D721Med (cell line): ENCODE data around the gene AUH.

ENCODE experiments used
- DNase-seq: peaks from one replicate; pipeline ENCODE4 v3.0.0; 2011; ENCODE audit warnings: low spot score; ENCODE audit not compliant: insufficient read length
- FAIRE-seq: peaks from 2 replicates; lab custom pipeline; 2011; peaks lifted over from hg19 to GRCh38; lab: Jason Lieb, UNC
- CTCF ChIP-seq: IDR thresholded peaks from 2 replicates; pipeline ENCODE4 v1.5.1; 2012; ENCODE audit warnings: mild to moderate bottlenecking, control low read depth; ENCODE audit not compliant: insufficient read depth; ENCODE audit errors: missing control alignments

The AUH gene

GRCh38 chr9:91308191-91308590, 53.5 kb downstream of the AUH start:
- DNase-seq (no peak), FAIRE-seq (no peak)
- TF ChIP-seq CTCF: no peak

- no peak for DNase-seq
- TF ChIP-seq CTCF: no peak
- FAIRE-seq: no peak
Measured at GRCh38 chr9:91307279-91307678, 54.4 kb downstream of the AUH start.

GRCh38 chr9:91306296-91306630, 55.5 kb downstream of the AUH start:
- no peak for FAIRE-seq
- DNase-seq: no peak
- TF ChIP-seq CTCF: no peak

- no peak for TF ChIP-seq CTCF
- DNase-seq: no peak
- no peak for FAIRE-seq
Measured at GRCh38 chr9:91305596-91306295, 56.0 kb downstream of the AUH start.

GRCh38 chr9:91303741-91304415, 57.8 kb downstream of the AUH start:
- FAIRE-seq (no peak), DNase-seq (no peak)
- no peak for TF ChIP-seq CTCF

GRCh38 chr9:91302831-91303230, 58.9 kb downstream of the AUH start:
- TF ChIP-seq CTCF: no peak
- no peak for FAIRE-seq
- no peak for DNase-seq

- no peak for TF ChIP-seq CTCF
- FAIRE-seq: no peak
- DNase-seq: no peak
Measured at GRCh38 chr9:91301161-91301560, 60.6 kb downstream of the AUH start.
